Liver (tissue), 9 donors: ENCODE measurements around the gene IPP. TPM values are rescaled to one million over a fixed set of nuclear protein-coding genes. Genes with fewer than 3 reads are reported as not detected.

Experiments used
- DNase-seq: peaks from one replicate; pipeline ENCODE4 v3.0.0-alpha.2; 2017; ENCODE audit warnings: low spot score
- H3K27ac ChIP-seq, 2 donors: one replicate each; pipeline ENCODE4 v1.7.0; 2013; ENCODE audit warnings: inconsistent platforms in 2 of 2, low read length in 2 of 2, control low read depth in 1 of 2, low read depth in 1 of 2, mild to moderate bottlenecking in 1 of 2
- H3K27me3 ChIP-seq, 4 donors: one replicate each; pipeline versions ENCODE4 v1.6.1 to v1.7.0; 2013; ENCODE audit warnings: low read length in 3 of 4, inconsistent platforms in 1 of 4, mild to moderate bottlenecking in 1 of 4, moderate library complexity in 1 of 4; ENCODE audit not compliant: control insufficient read depth in 4 of 4, insufficient read depth in 4 of 4
- H3K36me3 ChIP-seq, 4 donors: one replicate each; pipeline versions ENCODE4 v1.6.1 to v1.7.0; 2013; ENCODE audit warnings: low read length in 3 of 4, mild to moderate bottlenecking in 3 of 4, low read depth in 1 of 4, moderate library complexity in 1 of 4; ENCODE audit not compliant: control insufficient read depth in 4 of 4, insufficient read depth in 3 of 4
- H3K4me1 ChIP-seq, 4 donors: one replicate each; pipeline versions ENCODE4 v1.6.1 to v1.7.0; 2013; ENCODE audit warnings: low read length in 3 of 4, mild to moderate bottlenecking in 3 of 4, moderate library complexity in 1 of 4; ENCODE audit not compliant: control insufficient read depth in 4 of 4, insufficient read depth in 4 of 4
- H3K4me3 ChIP-seq, 3 donors: one replicate each; pipeline versions ENCODE4 v1.6.1 to v1.7.0; 2013; ENCODE audit warnings: low read length in 3 of 3, control low read depth in 1 of 3, low read depth in 1 of 3, mild to moderate bottlenecking in 1 of 3
- H3K9ac ChIP-seq, 2 donors: one replicate each; pipeline ENCODE4 v1.7.0; 2013; ENCODE audit warnings: low read length in 2 of 2, mild to moderate bottlenecking in 2 of 2, moderate library complexity in 2 of 2, control low read depth in 1 of 2, low read depth in 1 of 2
- H3K9me3 ChIP-seq, 4 donors: one replicate each; pipeline versions ENCODE4 v1.6.1 to v1.7.0; 2013; ENCODE audit warnings: low read length in 3 of 4; ENCODE audit not compliant: control insufficient read depth in 4 of 4
- EGR1 ChIP-seq, 2 donors: IDR thresholded peaks; 2 replicates each; pipeline ENCODE4 v1.6.1; 2016 to 2018; ENCODE audit warnings: antibody characterized with exemption in 2 of 2, low read depth in 2 of 2
- FOXA2 ChIP-seq: IDR thresholded peaks from 2 replicates; pipeline ENCODE4 v1.6.1; 2016; ENCODE audit warnings: antibody characterized with exemption
- HNF4A ChIP-seq, 2 donors: conservative IDR thresholded peaks; 2 replicates each; pipeline ENCODE4 v1.6.1; 2016; ENCODE audit warnings: antibody characterized with exemption in 2 of 2, mild to moderate bottlenecking in 2 of 2
- RAD21 ChIP-seq, 2 donors: IDR thresholded peaks; 2 replicates each; pipeline ENCODE4 v1.6.1; 2016; ENCODE audit warnings: antibody characterized with exemption in 2 of 2, mild to moderate bottlenecking in 2 of 2
- REST ChIP-seq: IDR thresholded peaks from 2 replicates; pipeline ENCODE4 v1.6.1; 2016; ENCODE audit warnings: antibody characterized with exemption, mild to moderate bottlenecking
- RXRA ChIP-seq, 2 donors: IDR thresholded peaks; 2 replicates each; pipeline ENCODE4 v1.6.1; 2017 to 2018; ENCODE audit warnings: antibody characterized with exemption in 2 of 2, mild to moderate bottlenecking in 1 of 2
- SP1 ChIP-seq: IDR thresholded peaks from 2 replicates; pipeline ENCODE4 v1.6.1; 2018; ENCODE audit warnings: antibody characterized with exemption, mild to moderate bottlenecking
- TAF1 ChIP-seq: conservative IDR thresholded peaks from 2 replicates; pipeline ENCODE4 v1.6.1; 2016; ENCODE audit warnings: antibody characterized with exemption, mild to moderate bottlenecking
- YY1 ChIP-seq: IDR thresholded peaks from 2 replicates; pipeline ENCODE4 v1.6.1; 2016; ENCODE audit warnings: antibody characterized with exemption, mild to moderate bottlenecking
- ZBTB33 ChIP-seq: IDR thresholded peaks from 2 replicates; pipeline ENCODE4 v1.6.1; 2016; ENCODE audit warnings: antibody characterized with exemption
- WGBS: extraction: QIAGEN DNeasy Blood & Tissue Kit; methylation state at CpG from one replicate; pipeline ENCODE4 v1.1.7; 2013; 5-methylcytosine and 5-hydroxymethylcytosine counted together
- polyA plus RNA-seq, 2 donors: library from polyadenylated mRNA; stranded (reverse) in 1 of 2; unstranded in 1 of 2; fragments of 200-250 nt in 1 of 2; fragments of >200 nt in 1 of 2; fragmentation: Nextera tagmentation in 1 of 2; extraction: Ambion mirVana in 1 of 2; gene quantifications; one replicate each; pipeline versions ENCODE4 v1.2.1 to v1.2.3, GENCODE V29; 2013 to 2015
- total RNA-seq, 2 donors: library from RNA; depleted of rRNA; stranded (reverse); fragments of >200 nt; gene quantifications; one replicate each; pipeline ENCODE4 v1.2.3, GENCODE V29; 2014
- TF ChIP-seq, protein P1 (sequence below): IDR thresholded peaks from 2 replicates; pipeline ENCODE4 v1.6.1; 2016; ENCODE audit warnings: antibody characterized with exemption
- TF ChIP-seq, protein P2 (sequence below): fragments of 150-350 bp; IDR thresholded peaks from 2 replicates; pipeline ENCODE4 v1.5.1; 2017; ENCODE audit warnings: improper control_type of control experiment, low read depth, low read length; ENCODE audit not compliant: missing input control
- donor health status: healthy.
- donor health status: healthy.
- donor health status: healthy.
- donor health status: healthy.
- donor health status: healthy.

Gene IPP
- total and polyA plus RNA-seq, 4 donors: 2.7 to 6.7 (median 5.5) TPM

DNA sequence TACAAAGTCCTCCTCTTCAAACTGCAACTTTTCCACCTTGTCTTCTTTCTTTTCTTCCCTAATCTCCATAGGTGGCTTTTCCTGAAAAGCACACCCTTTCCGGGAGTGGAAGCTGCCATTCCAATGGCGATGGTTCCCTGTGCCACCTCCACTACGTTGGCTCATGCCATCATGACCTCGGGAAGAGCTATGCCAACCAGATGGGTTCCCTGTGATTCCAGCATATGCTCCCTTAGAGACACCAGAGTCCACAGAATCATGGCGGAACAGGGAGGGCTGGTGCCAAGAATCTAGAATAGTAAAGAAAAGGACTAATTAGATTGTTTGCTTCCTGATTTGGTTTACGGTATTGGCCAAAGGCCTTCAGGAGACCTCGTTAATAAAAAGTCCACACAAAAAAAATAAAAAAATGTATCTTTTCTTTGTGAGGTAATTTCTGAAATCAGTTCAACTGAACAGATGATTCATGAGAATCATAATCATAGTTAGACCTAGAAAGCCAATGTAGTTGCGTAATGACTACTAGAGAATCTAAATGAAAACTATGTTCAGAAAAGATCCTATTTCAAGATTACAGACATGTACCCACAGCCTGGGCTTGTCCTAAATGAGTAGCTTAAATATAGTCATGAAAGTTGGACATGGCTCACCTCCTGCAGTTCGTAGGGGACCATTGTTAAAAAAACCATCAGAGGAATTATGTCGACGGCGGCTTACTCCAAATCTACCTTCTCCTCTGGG is 95.7 kb downstream of the IPP start:
- TF ChIP-seq FOXA2: no peak
- no peak for TF ChIP-seq HNF4A (conservative IDR thresholded peaks at IDR 0.05)
- no peak for TF ChIP-seq SP1
- no peak for TF ChIP-seq REST
- no peak for TF ChIP-seq EGR1 (IDR thresholded peaks at IDR 0.05; ENCODE audit: low read depth in 2 of 2)
- no peak for TF ChIP-seq RXRA (IDR thresholded peaks at IDR 0.05)
- TF ChIP-seq, protein P1, sequence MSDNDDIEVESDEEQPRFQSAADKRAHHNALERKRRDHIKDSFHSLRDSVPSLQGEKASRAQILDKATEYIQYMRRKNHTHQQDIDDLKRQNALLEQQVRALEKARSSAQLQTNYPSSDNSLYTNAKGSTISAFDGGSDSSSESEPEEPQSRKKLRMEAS: no peak
- TF ChIP-seq, protein P2, sequence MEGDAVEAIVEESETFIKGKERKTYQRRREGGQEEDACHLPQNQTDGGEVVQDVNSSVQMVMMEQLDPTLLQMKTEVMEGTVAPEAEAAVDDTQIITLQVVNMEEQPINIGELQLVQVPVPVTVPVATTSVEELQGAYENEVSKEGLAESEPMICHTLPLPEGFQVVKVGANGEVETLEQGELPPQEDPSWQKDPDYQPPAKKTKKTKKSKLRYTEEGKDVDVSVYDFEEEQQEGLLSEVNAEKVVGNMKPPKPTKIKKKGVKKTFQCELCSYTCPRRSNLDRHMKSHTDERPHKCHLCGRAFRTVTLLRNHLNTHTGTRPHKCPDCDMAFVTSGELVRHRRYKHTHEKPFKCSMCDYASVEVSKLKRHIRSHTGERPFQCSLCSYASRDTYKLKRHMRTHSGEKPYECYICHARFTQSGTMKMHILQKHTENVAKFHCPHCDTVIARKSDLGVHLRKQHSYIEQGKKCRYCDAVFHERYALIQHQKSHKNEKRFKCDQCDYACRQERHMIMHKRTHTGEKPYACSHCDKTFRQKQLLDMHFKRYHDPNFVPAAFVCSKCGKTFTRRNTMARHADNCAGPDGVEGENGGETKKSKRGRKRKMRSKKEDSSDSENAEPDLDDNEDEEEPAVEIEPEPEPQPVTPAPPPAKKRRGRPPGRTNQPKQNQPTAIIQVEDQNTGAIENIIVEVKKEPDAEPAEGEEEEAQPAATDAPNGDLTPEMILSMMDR: no peak
- no peak for TF ChIP-seq RAD21 (IDR thresholded peaks at IDR 0.05)
- TF ChIP-seq YY1: no peak
- TF ChIP-seq TAF1: no peak
- no peak for TF ChIP-seq ZBTB33
- no peak overlapping the region for H3K9ac ChIP-seq
- H3K4me3 ChIP-seq: no peak overlapping the region
- 95% methylated on average over 12 of the region's 12 CpGs for WGBS
- no peak for DNase-seq
- peaks cover 18 to 54% (median 46%) of the 10 kb centered on the region in 4 donors for H3K36me3 ChIP-seq
- no peak overlapping the region for H3K27ac ChIP-seq
- H3K27me3 ChIP-seq: no peaks in the 10 kb centered on the region
- peaks cover 12 to 30% (median 27%) of the 10 kb centered on the region in 4 donors for H3K4me1 ChIP-seq
- no peaks in the 10 kb centered on the region for H3K9me3 ChIP-seq

Other genes with a start within 250 kb of the IPP start
- gene PRDX1, start 228.8 kb downstream of the IPP start, total RNA-seq: 100 to 1,000 TPM; 270 to 286 TPM
- gene PRDX1, start 228.8 kb downstream of the IPP start, polyA plus RNA-seq: 100 to 1,000 TPM; 508 to 623 TPM
- gene AKR1A1, start 199.8 kb downstream of the IPP start, total RNA-seq: 100 to 1,000 TPM in 1 of 2 donors, 10 to 100 TPM in 1; 86.3 to 240 TPM
- gene AKR1A1, start 199.8 kb downstream of the IPP start, polyA plus RNA-seq: 100 to 1,000 TPM; 195 to 253 TPM
- 10 to 100 TPM; 44.4 to 74.9 TPM for gene NASP, start 166.6 kb downstream of the IPP start, total RNA-seq
- gene NASP, start 166.6 kb downstream of the IPP start, polyA plus RNA-seq: 10 to 100 TPM; 24.9 to 34.9 TPM
- gene CCDC17, start 126.6 kb downstream of the IPP start, total RNA-seq: 1 to 10 TPM in 1 of 2 donors, under 1 TPM in 1; 0.89 to 6.4 TPM
- under 1 TPM; 0.30 to 0.57 TPM for gene CCDC17, start 126.6 kb downstream of the IPP start, polyA plus RNA-seq
- gene GPBP1L1, start 64.1 kb downstream of the IPP start, total RNA-seq: 10 to 100 TPM; 66.9 to 86.7 TPM
- 10 to 100 TPM; 24.8 to 40.1 TPM for gene GPBP1L1, start 64.1 kb downstream of the IPP start, polyA plus RNA-seq
- 10 to 100 TPM in 1 of 2 donors, 1 to 10 TPM in 1; 8.0 to 12.1 TPM for gene TMEM69, start 62.5 kb downstream of the IPP start, total RNA-seq
- 10 to 100 TPM; 12.0 to 13.0 TPM for gene TMEM69, start 62.5 kb downstream of the IPP start, polyA plus RNA-seq
- 1 to 10 TPM; 6.5 to 9.6 TPM for gene MAST2, start 53.0 kb upstream of the IPP start, total RNA-seq
- 1 to 10 TPM; 4.8 TPM for gene MAST2, start 53.0 kb upstream of the IPP start, polyA plus RNA-seq